Subcutaneous abdominal adipose tissue (tissue), 5 donors: ENCODE measurements around the gene LRP1B.

ENCODE experiments used
- H3K27ac ChIP-seq: one replicate; pipeline ENCODE4 v1.7.0; 2013; ENCODE audit warnings: low read depth, mild to moderate bottlenecking, inconsistent platforms, low read length, moderate library complexity
- H3K27me3 ChIP-seq, 5 donors: one replicate each; pipeline ENCODE4 v1.7.0; 2013; ENCODE audit warnings: low read length in 5 of 5, inconsistent platforms in 1 of 5; ENCODE audit not compliant: control insufficient read depth in 5 of 5, insufficient read depth in 4 of 5
- H3K36me3 ChIP-seq, 5 donors: one replicate each; pipeline ENCODE4 v1.7.0; 2013; ENCODE audit warnings: low read length in 5 of 5; ENCODE audit not compliant: control insufficient read depth in 5 of 5, insufficient read depth in 5 of 5
- H3K4me1 ChIP-seq, 5 donors: one replicate each; pipeline ENCODE4 v1.7.0; 2013; ENCODE audit warnings: low read length in 5 of 5, mild to moderate bottlenecking in 3 of 5, moderate library complexity in 1 of 5; ENCODE audit not compliant: control insufficient read depth in 5 of 5, insufficient read depth in 5 of 5
- H3K4me3 ChIP-seq, 5 donors: one replicate each; pipeline ENCODE4 v1.7.0; 2013; ENCODE audit warnings: low read length in 5 of 5, low read depth in 1 of 5
- H3K9ac ChIP-seq, 5 donors: one replicate each; pipeline ENCODE4 v1.7.0; 2013; ENCODE audit warnings: low read length in 5 of 5, mild to moderate bottlenecking in 4 of 5, moderate library complexity in 3 of 5
- H3K9me3 ChIP-seq, 5 donors: one replicate each; pipeline ENCODE4 v1.7.0; 2013; ENCODE audit warnings: low read length in 5 of 5; ENCODE audit not compliant: control insufficient read depth in 5 of 5
- donor health status: healthy.
- donor health status: healthy.
- donor health status: healthy.
- donor health status: healthy.
- donor health status: healthy.

The LRP1B gene

DNA sequence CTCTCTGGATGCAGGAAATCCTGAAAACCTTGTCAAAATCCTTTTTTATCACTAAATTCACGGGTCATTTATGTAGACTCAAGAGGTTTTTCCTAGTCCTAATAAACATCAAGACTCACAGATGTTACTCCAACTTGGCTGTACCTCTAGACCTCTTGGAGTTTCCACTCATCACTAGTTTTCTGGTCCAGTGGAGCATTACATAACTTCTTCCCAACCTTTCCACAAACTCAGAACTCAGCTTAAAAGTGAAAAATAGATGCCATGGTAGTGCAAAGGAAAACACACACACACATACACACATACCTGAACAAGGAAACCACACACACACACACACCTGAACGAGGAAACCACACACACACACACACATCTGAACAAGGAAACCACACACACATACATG lies 807.2 kb downstream of the LRP1B start:
- H3K4me1 ChIP-seq: no peaks in the 10 kb centered on the region
- H3K9me3 ChIP-seq: no peaks in the 10 kb centered on the region
- no peaks in the 10 kb centered on the region for H3K27me3 ChIP-seq
- no peak overlapping the region for H3K4me3 ChIP-seq
- no peak overlapping the region for H3K9ac ChIP-seq
- no peak overlapping the region for H3K27ac ChIP-seq
- H3K36me3 ChIP-seq: no peaks in the 10 kb centered on the region

DNA sequence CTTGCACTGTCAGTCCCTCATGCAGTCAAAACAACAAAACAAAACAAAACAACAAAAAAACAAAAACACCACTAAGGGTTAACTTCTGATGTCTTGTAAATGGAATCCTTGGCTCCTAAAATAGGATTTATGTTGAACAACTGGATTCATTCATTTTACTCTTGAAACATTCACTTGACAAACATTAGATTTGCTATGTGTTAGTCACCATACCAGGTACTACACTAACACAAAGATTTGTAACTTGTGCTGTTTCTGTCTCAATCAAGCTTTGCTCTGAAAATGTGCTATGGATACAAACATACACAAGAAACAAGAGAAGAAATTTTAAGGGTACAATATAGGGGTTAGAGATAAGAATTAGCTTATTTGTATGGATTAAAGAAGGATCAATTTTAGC lies 812.8 kb downstream of the LRP1B start:
- Histone ChIP-seq H3K9ac (no peak overlapping the region), H3K9me3 (no peaks in the 10 kb centered on the region), H3K27ac (no peak overlapping the region), H3K27me3 (no peaks in the 10 kb centered on the region), H3K4me1 (no peaks in the 10 kb centered on the region), H3K4me3 (no peak overlapping the region), H3K36me3 (no peaks in the 10 kb centered on the region)

DNA sequence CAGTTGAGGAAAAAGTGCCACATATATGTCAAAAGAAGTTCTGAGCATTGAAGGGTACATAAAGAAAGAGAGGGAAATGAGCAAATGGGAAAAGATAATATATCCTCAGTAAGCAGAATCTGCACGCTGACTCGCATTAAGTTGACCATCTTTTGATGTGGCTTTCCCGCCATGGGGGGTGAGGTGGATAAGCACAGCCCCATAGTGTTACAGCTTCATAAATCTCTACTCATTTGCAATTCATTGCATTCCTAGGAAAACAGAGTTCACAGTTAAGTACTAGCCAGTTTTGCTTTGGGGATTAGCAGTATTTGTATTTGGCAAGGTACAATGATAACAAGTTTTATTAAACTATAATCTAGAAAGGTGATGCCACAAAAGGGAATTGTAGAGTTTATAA lies 814.2 kb downstream of the LRP1B start:
- no peak overlapping the region for H3K27ac ChIP-seq
- H3K27me3 ChIP-seq: no peaks in the 10 kb centered on the region
- no peak overlapping the region for H3K4me3 ChIP-seq
- H3K9ac ChIP-seq: no peak overlapping the region
- no peaks in the 10 kb centered on the region for H3K36me3 ChIP-seq
- no peaks in the 10 kb centered on the region for H3K4me1 ChIP-seq
- H3K9me3 ChIP-seq: no peaks in the 10 kb centered on the region

DNA sequence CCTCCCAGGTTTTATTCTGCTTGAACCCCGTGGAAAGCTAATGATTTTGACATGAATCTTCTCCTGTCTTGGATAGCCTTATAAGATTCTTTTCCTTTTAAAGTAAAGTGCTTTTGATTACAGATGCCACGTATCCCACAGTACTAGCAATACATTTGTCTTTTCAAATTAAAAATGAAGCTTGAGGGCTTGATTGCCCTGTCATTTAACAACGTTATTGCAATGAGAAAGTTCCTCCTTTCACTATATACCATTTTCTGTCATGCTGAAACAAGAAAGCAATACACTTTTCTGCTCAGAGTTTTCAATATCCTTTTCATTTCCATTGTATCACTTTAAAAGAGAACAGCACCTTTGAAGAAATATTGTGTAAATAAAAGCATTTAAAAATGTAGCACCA lies 814.7 kb downstream of the LRP1B start:
- H3K27me3 ChIP-seq: no peaks in the 10 kb centered on the region
- H3K9me3 ChIP-seq: no peaks in the 10 kb centered on the region
- no peak overlapping the region for H3K9ac ChIP-seq
- H3K27ac ChIP-seq: no peak overlapping the region
- H3K36me3 ChIP-seq: no peaks in the 10 kb centered on the region
- H3K4me1 ChIP-seq: no peaks in the 10 kb centered on the region
- no peak overlapping the region for H3K4me3 ChIP-seq

DNA sequence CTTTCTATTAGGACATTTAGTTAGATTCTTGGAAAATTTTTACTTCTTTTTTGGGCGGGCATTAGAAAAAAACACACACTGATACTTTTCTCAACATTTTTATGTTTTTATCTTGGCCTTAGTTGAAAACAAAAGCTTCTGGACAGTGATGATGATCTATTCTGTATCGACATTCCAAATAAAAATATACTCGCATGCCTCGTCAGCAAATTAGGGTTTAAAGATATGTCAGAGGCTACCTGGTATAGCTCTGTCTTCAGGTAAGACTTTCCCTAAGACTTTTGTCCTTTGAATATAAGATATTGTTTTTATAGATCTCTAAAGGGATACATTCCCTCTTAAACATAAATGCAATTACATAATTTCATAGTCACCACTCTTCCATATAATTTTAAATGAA lies 816.8 kb downstream of the LRP1B start:
- Histone ChIP-seq H3K9ac (no peak overlapping the region), H3K27ac (no peak overlapping the region), H3K36me3 (no peaks in the 10 kb centered on the region), H3K4me1 (no peaks in the 10 kb centered on the region), H3K4me3 (no peak overlapping the region), H3K27me3 (no peaks in the 10 kb centered on the region), H3K9me3 (no peaks in the 10 kb centered on the region)

DNA sequence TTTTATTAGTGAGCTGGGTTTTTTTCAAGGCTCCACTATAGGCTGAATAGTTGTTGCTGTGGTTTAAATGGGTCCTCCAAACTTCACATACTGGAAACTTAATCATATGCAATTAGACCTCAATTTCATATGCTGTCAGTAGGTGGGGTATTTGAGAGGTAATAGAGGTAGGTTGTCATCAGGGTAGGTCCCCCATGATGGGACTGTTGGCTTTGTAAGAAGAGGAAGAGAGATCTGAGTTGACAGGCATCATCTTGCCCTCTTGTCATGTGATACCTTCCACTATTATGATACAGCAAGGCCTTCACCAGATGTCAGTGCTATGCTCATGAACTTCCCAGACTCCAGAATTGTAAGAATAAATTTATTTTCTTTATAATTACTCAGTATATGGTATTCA lies 819.4 kb downstream of the LRP1B start:
- H3K36me3 ChIP-seq: no peaks in the 10 kb centered on the region
- no peak overlapping the region for H3K27ac ChIP-seq
- no peaks in the 10 kb centered on the region for H3K27me3 ChIP-seq
- no peak overlapping the region for H3K4me3 ChIP-seq
- H3K9ac ChIP-seq: no peak overlapping the region
- no peaks in the 10 kb centered on the region for H3K4me1 ChIP-seq
- no peaks in the 10 kb centered on the region for H3K9me3 ChIP-seq

DNA sequence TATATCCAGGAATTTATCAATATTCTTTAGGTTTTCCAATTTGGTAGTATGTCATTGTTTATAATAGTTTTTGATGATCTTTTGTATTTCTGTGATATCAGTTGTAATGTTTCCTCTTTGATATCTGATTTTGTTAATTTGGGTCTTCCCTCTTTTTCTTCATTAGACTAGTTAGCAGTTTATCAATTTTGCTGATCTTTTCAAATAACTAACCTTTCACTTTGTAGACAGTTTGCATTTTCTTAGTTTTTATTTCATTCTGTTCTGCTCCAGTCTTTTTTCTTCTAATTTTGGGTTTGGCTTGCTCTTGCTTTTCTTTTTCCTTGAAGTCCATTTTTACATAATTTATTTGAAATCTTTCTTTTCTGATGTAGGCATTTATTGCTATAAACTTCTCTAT lies 824.4 kb downstream of the LRP1B start:
- Histone ChIP-seq H3K36me3 (no peaks in the 10 kb centered on the region), H3K4me1 (no peaks in the 10 kb centered on the region), H3K4me3 (no peak overlapping the region), H3K27me3 (no peaks in the 10 kb centered on the region), H3K9me3 (peaks cover 0 to 2% (median 0%) of the 10 kb centered on the region in 5 donors), H3K27ac (no peak overlapping the region), H3K9ac (no peak overlapping the region)

DNA sequence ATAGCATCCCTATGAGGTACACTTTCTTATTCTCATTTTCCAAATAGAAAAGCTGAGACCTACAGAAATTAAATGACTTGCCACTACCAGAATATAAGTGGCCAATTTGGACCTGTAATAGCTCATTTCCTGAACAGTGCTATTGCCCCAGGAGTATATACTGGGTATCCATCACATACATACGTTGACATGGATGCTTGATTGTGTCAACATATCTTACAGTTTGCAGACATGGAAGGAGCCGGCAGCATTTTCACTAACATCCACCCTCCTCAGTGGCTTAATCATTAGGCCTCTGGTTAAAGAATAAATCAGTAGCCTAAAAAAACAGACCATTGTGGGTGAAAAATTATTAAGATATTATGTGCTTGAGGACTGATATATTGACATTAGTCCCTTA lies 829.3 kb downstream of the LRP1B start:
- Histone ChIP-seq H3K27ac (no peak overlapping the region), H3K4me1 (no peaks in the 10 kb centered on the region), H3K9me3 (peaks cover 0 to 2% (median 0%) of the 10 kb centered on the region in 5 donors), H3K4me3 (no peak overlapping the region), H3K36me3 (no peaks in the 10 kb centered on the region), H3K9ac (no peak overlapping the region), H3K27me3 (no peaks in the 10 kb centered on the region)

DNA sequence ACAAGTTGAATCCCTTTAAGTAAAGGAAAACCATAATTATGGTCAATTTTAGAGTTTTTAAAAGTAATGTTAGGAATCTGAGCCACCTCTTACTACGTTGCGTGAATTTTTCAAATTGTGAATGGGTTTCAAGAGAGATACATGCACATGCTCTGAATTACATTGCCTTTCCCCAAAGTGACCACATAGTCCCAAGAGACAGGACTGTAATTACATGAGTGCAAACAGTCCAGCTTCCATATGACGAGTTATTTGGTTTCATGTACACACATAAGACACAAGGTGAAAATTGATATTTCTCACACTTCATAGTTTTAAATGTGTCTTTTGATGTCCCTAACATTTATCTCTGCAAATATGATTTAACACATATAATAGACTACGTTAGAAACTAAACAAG lies 850.8 kb downstream of the LRP1B start:
- Histone ChIP-seq H3K27me3 (no peaks in the 10 kb centered on the region), H3K4me1 (no peaks in the 10 kb centered on the region), H3K36me3 (no peaks in the 10 kb centered on the region), H3K27ac (no peak overlapping the region), H3K9me3 (no peaks in the 10 kb centered on the region), H3K9ac (no peak overlapping the region), H3K4me3 (no peak overlapping the region)

DNA sequence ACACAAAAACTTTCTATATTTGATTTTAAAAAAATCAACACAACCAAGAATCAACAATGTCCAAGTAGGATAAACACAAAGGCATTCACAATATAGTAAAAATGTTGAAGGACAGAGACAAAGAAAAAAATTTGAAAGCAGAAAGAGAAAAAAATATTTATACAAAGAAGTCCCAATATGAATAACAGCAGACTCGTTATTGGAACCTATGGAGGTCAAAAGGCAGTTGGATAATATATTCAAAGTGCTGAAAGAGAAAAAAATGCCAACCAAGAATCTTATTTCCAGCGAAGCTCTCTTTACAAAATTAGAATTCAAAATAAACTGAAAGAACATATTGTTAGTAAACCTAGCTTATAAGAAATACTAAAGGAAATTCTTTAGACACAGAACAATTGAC lies 859.5 kb downstream of the LRP1B start:
- H3K9me3 ChIP-seq: peaks cover 0 to 9% (median 0%) of the 10 kb centered on the region in 5 donors
- no peak overlapping the region for H3K4me3 ChIP-seq
- H3K4me1 ChIP-seq: no peaks in the 10 kb centered on the region
- H3K36me3 ChIP-seq: no peaks in the 10 kb centered on the region
- H3K27me3 ChIP-seq: no peaks in the 10 kb centered on the region
- no peak overlapping the region for H3K9ac ChIP-seq
- no peak overlapping the region for H3K27ac ChIP-seq

DNA sequence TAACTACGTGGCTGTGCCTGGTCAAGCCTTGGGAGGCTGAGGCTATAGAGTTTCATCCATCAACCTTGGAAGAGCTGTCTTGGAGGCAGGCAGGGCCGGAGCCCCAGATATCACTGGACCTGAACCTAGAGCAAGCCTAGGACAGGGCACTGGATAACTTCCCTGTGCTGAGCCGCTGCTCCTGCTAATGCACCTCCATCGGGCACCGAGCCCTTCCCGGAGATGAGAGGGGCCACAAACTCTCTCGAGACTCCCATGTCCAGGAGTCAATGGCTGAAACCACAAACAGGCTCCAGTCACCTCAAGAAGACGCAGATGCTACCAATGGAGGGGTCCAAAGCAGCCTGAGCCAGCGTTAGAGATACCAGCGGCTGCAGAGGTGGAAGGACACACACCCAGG lies 866.0 kb downstream of the LRP1B start:
- no peaks in the 10 kb centered on the region for H3K36me3 ChIP-seq
- no peak overlapping the region for H3K27ac ChIP-seq
- peaks cover 0 to 2% (median 0%) of the 10 kb centered on the region in 5 donors for H3K27me3 ChIP-seq
- no peaks in the 10 kb centered on the region for H3K4me1 ChIP-seq
- H3K4me3 ChIP-seq: no peak overlapping the region
- no peak overlapping the region for H3K9ac ChIP-seq
- H3K9me3 ChIP-seq: peaks cover 0 to 4% (median 0%) of the 10 kb centered on the region in 5 donors
